ENCODE results near the gene IFFO2.

DNA sequence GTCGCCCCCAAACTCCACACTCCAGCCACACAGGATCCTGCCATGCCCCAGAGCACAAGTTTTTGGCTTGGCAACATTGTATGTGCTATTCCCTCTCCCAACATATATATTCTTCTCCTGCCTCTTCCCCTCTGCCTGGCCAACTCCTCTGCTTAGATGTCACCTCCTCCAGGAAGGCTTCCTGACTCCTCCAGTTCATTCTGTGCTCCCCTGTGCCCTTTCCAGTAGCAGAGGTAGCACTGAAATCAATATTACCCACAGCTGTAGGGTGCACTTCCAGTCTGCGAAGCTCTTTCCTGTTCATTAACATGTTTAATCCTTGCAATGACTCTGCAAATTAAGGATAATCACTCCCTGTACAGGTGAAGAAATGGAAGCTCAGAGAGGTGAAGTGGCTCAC is 75.3 kb downstream of the IFFO2 start:
- TF ChIP-seq, protein P1, sequence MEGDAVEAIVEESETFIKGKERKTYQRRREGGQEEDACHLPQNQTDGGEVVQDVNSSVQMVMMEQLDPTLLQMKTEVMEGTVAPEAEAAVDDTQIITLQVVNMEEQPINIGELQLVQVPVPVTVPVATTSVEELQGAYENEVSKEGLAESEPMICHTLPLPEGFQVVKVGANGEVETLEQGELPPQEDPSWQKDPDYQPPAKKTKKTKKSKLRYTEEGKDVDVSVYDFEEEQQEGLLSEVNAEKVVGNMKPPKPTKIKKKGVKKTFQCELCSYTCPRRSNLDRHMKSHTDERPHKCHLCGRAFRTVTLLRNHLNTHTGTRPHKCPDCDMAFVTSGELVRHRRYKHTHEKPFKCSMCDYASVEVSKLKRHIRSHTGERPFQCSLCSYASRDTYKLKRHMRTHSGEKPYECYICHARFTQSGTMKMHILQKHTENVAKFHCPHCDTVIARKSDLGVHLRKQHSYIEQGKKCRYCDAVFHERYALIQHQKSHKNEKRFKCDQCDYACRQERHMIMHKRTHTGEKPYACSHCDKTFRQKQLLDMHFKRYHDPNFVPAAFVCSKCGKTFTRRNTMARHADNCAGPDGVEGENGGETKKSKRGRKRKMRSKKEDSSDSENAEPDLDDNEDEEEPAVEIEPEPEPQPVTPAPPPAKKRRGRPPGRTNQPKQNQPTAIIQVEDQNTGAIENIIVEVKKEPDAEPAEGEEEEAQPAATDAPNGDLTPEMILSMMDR (conservative IDR thresholded peaks at IDR 0.05; ENCODE audit: low read depth in 2 of 2): no peak
- TF ChIP-seq STAT1 (IDR thresholded peaks at IDR 0.05; ENCODE audit: unreplicated experiment) (no peak), CREB1 (CRISPR knock-in tag; IDR thresholded peaks at IDR 0.05; ENCODE audit: low read depth) (no peak), ZNF114 (CRISPR knock-in tag; IDR thresholded peaks at IDR 0.05) (no peak), EZH2phosphoT487 (IDR thresholded peaks at IDR 0.05; ENCODE audit: unreplicated experiment) (no peak), REST (IDR thresholded peaks at IDR 0.05; ENCODE audit: unreplicated experiment) (no peak)
